ENCODE measurements around the gene CDH13.

DNA sequence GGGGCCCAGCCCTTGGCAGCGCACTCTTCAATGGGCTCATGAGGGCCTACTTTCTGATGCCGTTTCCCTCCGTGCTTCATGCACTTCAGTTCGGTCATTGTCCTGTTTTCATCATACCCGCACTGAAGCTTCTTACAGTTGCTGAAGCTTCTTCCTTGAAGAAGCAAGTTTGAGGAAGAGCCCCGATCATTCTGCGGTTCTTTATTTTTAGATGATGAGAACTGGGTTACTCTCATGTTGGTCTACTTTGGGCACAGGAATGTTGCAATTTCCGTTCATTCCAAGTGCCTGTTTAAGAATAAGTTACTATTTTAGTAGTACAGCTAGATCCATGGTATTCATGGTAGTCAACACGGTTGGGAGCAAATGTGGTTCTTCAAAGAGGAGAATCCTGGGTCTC is 593.3 kb downstream of the CDH13 start:
- no peak for TF ChIP-seq POLR2AphosphoS5 (IDR thresholded peaks at IDR 0.05; ENCODE audit: low read length)
- TF ChIP-seq TCF12 (IDR thresholded peaks at IDR 0.05; ENCODE audit: low read depth, low read length): no peak
- TF ChIP-seq CREM (IDR thresholded peaks at IDR 0.05; ENCODE audit: low read depth): no peak
- no peak for TF ChIP-seq SIX5 (IDR thresholded peaks at IDR 0.05; ENCODE audit: low read depth, low read length, severe bottlenecking)
- TF ChIP-seq ATF7 (IDR thresholded peaks at IDR 0.05; ENCODE audit: low read depth): no peak
- no peak for TF ChIP-seq ZNF207 (IDR thresholded peaks at IDR 0.05; ENCODE audit: borderline replicate concordance)
- TF ChIP-seq SMAD1 (IDR thresholded peaks at IDR 0.05; ENCODE audit: low read depth, partially characterized antibody): no peak
- TF ChIP-seq SRF (IDR thresholded peaks at IDR 0.05; ENCODE audit: low read depth in 2 of 2, low read length in 2 of 2): no peak
- no peak for TF ChIP-seq YY1 (IDR thresholded peaks at IDR 0.05; ENCODE audit: low read depth, low read length)
- TF ChIP-seq, protein P1, sequence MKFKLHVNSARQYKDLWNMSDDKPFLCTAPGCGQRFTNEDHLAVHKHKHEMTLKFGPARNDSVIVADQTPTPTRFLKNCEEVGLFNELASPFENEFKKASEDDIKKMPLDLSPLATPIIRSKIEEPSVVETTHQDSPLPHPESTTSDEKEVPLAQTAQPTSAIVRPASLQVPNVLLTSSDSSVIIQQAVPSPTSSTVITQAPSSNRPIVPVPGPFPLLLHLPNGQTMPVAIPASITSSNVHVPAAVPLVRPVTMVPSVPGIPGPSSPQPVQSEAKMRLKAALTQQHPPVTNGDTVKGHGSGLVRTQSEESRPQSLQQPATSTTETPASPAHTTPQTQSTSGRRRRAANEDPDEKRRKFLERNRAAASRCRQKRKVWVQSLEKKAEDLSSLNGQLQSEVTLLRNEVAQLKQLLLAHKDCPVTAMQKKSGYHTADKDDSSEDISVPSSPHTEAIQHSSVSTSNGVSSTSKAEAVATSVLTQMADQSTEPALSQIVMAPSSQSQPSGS (IDR thresholded peaks at IDR 0.05; ENCODE audit: low read length): no peak
- no peak for TF ChIP-seq TAF1 (IDR thresholded peaks at IDR 0.05; ENCODE audit: borderline replicate concordance, low read depth, low read length)
